Measurements from ENCODE around the gene LRRC75A. TPM values are rescaled to one million over a fixed set of nuclear protein-coding genes. Genes with fewer than 3 reads are reported as not detected.

Gene LRRC75A
- total RNA-seq, 2 donors from 2014 or later: 0.90 to 2.3 TPM

DNA sequence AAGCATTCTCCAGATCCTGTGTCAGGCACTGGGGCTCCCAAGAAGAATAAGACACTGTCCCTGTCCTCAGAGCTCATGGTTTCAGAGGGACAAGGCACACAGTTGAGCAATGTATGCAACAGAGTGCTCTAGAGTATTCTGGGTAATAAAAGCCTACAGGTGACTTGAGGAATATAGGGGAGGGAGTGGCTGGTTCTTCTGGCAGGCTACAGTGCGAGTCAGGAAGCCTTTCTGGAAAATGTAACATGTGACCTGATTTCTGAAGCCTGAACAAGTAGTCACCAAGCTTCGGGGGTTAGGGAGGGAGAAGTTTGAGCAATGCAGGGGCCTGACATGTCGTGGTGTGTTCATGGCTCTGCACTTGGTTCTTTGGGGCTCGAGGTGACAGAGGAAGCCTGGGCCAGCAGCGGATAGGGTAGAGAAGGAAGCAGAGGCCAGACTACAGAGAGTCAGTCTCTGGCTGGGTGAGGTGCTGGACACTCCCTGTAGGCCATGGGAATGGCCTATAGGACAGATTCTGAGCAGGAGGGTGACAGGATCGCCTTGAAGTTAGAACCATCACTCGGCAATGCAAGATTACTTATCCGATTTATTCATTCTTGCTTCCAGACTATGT, 16.0 kb upstream of the LRRC75A start:
- no peak overlapping the region for H3K27ac Mint-ChIP-seq
- no peaks in the 10 kb centered on the region for H3K4me1 Mint-ChIP-seq
- H3K36me3 Mint-ChIP-seq (ENCODE audit: low read depth): no peaks in the 10 kb centered on the region
- no peaks in the 10 kb centered on the region for H3K9me3 Mint-ChIP-seq
- no peaks in the 10 kb centered on the region for H3K27me3 Mint-ChIP-seq
- H3K4me3 Mint-ChIP-seq: no peak overlapping the region
- no peak for ATAC-seq (replicated peaks)

DNA sequence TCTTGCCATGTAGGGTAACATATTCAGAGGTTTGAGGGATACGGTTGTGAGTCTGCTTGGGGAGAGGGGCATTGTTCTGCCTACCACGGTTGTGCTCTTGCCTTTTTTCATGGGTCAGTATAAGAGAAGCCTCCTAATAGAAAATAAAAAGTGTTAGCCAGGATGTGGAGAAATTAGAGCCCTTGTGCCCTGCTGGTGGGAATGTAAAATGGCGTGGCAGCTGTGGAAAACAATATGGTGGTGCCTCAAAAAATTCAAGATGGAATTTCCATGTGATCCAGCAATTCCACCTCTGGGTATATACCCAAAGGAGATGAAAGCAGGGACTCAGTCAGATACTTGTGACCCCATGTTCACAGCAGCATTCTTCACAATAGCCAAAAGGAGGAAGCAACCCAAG, 14.2 kb upstream of the LRRC75A start:
- Mint-ChIP-seq H3K27me3 (no peaks in the 10 kb centered on the region), H3K4me3 (no peak overlapping the region), H3K9me3 (no peaks in the 10 kb centered on the region), H3K4me1 (no peaks in the 10 kb centered on the region), H3K27ac (no peak overlapping the region), H3K36me3 (ENCODE audit: low read depth) (no peaks in the 10 kb centered on the region)
- ATAC-seq (replicated peaks): no peak

DNA sequence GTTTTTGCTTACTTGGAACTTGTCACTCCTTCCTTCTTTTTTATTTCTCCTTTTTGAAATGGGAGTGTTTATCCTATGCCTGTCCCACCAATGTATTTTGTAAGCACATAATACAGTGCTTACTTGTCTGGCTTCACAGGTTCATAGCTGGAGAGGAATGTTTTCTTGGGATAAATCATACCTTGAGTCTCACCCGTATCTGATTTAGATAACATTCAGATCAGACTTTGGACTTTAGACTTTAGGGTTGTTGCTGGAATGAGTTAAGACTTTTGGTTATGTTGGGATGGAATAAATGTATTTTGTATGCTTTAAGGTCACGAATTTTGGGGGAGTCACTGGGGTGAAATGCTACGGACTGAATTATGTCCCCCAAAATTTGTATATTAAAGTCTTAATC, 13.0 kb upstream of the LRRC75A start:
- H3K27ac Mint-ChIP-seq: no peak overlapping the region
- no peaks in the 10 kb centered on the region for H3K36me3 Mint-ChIP-seq (ENCODE audit: low read depth)
- H3K9me3 Mint-ChIP-seq: no peaks in the 10 kb centered on the region
- no peak overlapping the region for H3K4me3 Mint-ChIP-seq
- no peaks in the 10 kb centered on the region for H3K4me1 Mint-ChIP-seq
- no peaks in the 10 kb centered on the region for H3K27me3 Mint-ChIP-seq
- no peak for ATAC-seq (replicated peaks)

DNA sequence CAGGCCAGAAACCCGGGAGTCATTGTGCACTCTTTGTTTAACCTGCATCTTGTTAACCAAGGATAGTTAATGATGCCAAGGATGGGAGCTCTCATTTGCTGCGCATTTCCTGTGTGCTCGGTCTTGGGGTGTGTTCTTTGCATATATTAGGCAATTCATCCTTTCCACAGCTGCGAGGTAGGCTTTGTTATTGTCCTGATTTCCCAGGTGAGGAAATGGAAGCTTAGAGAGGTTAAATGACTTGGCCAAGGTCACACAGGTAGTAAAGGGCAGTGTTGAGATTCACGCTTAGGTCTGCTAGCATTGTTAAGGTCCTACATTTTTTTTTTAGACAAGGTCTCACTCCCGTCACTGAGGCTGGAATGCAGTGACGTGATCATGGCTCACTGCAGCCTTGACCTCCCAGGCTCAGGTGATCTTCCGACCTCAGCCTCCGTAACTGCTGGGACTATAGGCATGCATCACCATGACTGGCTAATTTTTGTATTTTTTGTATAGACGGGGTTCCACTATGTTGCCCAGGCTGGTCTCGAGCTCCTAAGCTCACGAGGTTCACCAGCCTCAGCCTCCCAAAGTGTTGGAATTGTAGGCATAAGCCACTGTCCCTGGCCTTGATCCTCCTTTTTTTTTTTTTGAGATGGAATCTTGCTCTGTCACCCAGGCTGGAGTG, 5.0 kb upstream of the LRRC75A start:
- H3K27me3 Mint-ChIP-seq: peaks cover 10% of the 10 kb centered on the region

DNA sequence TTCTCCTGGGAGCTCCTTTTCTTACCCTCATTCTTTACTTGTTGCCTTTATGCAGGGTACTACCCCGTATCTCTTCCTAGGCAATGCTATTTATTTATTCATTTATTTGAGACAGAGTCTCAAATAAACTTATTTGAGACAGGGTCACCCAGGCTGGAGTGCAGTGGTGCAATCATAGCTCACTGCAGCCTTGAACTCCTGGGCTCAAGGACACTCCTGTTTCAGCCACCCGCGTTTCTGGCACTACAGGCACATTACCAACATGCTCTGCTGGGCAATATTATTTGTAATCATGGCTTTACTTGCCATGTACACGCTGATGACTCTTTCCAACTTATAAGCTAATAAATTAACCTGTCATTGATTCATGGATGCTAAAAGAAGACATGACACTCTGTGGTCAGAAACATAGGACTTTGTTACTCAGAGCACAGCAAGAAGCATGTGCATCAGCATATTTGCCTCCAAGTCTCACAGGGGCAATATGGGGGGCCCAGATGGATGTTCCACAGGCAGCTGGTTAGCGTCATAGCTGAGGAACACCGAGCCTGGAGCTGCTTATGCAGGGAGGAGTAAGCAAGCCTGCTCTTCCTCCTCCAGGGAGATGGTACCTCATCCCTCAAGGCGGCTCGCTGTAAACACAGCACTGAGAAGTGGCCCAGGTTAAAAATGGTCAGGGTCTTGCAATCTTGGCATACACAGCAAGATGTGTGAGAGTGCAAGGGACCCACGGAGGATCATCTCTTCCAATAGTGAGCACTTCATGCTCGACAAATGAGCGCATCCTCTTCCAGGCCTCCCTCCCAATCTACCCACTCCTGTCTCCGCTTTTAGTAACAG, 4.2 kb upstream of the LRRC75A start:
- no peak for ATAC-seq (replicated peaks)
- H3K36me3 Mint-ChIP-seq (ENCODE audit: low read depth): no peaks in the 10 kb centered on the region
- H3K4me3 Mint-ChIP-seq: no peak overlapping the region
- no peaks in the 10 kb centered on the region for H3K4me1 Mint-ChIP-seq
- peaks cover 10% of the 10 kb centered on the region for H3K27me3 Mint-ChIP-seq
- no peak overlapping the region for H3K27ac Mint-ChIP-seq
- H3K9me3 Mint-ChIP-seq: no peaks in the 10 kb centered on the region

More for the DNA sequence above, 5.0 kb upstream of the LRRC75A start:
- no peak for ATAC-seq (replicated peaks)
- Mint-ChIP-seq H3K4me1 (no peaks in the 10 kb centered on the region), H3K36me3 (ENCODE audit: low read depth) (no peaks in the 10 kb centered on the region), H3K9me3 (no peaks in the 10 kb centered on the region), H3K4me3 (no peak overlapping the region), H3K27ac (no peak overlapping the region)

DNA sequence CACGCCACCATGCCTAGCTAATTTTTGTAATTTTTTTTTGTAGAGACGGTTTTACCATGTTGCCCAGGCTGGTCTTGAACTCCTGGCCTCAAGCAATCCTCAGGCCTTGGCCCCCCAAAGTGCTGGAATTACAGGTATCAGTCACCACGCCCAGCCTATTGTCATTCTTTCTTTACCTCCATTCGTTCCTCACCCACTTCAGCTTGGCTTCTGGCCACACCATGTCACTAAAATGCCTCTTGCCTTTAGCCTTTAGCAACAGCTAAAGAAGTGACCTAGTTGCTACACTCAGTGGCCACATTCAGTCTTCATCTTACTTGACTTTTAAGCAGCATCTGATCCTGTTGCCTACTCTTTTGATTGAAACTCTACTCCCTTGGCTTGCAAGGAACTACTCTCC, 3.6 kb upstream of the LRRC75A start:
- H3K4me1 Mint-ChIP-seq: no peaks in the 10 kb centered on the region
- ATAC-seq (replicated peaks): no peak
- H3K9me3 Mint-ChIP-seq: no peaks in the 10 kb centered on the region
- no peak overlapping the region for H3K27ac Mint-ChIP-seq
- H3K36me3 Mint-ChIP-seq (ENCODE audit: low read depth): no peaks in the 10 kb centered on the region
- H3K4me3 Mint-ChIP-seq: no peak overlapping the region
- H3K27me3 Mint-ChIP-seq: peaks cover 10% of the 10 kb centered on the region

DNA sequence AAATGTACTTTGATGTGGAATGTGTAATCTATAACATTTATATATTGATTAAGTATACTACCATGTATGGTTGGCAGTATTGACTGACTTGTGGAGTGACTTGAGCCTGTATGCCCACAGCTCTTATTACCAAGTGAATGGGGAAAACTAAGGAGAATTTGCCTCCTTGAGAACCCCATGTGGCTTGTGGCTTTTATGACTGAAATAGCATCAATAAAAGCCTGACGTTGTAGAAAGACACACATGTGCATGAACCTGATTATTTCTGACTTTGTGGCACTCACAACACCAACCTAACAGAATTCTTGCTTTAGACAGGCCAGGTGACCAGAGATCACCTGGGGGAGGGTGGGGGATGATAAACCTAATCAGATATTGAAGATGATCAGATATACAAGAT, 2.1 kb upstream of the LRRC75A start:
- H3K9me3 Mint-ChIP-seq: no peaks in the 10 kb centered on the region
- H3K4me3 Mint-ChIP-seq: no peak overlapping the region
- H3K36me3 Mint-ChIP-seq (ENCODE audit: low read depth): no peaks in the 10 kb centered on the region
- no peak overlapping the region for H3K27ac Mint-ChIP-seq
- H3K27me3 Mint-ChIP-seq: peaks cover 10% of the 10 kb centered on the region
- no peaks in the 10 kb centered on the region for H3K4me1 Mint-ChIP-seq
- ATAC-seq (replicated peaks): no peak

DNA sequence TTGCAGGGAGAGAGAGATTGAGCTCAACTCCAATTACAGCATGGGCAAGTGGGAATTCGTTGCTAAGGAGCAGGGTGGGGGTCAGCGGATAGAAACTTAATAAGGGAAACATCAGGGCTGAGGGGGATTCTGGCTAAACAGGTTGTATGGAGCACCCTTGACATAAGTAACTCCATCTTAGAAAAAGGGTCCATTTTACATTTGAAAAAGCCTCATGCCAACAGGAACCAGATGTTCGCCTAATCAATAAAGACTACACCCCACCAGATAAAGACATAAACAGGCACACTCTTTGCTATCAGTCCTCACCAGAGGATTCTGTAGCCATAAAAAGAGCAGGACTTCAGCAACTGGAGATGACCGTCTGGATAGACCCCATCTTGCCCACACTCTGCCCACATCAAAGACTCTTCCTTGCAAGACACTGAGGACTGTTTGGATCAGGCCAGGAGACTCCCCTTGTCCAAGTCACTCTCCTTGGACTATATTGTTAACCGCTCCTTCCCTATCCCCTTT, 1.6 kb upstream of the LRRC75A start:
- Mint-ChIP-seq H3K4me1 (no peaks in the 10 kb centered on the region), H3K27me3 (peaks cover 9% of the 10 kb centered on the region), H3K4me3 (no peak overlapping the region), H3K27ac (no peak overlapping the region), H3K9me3 (no peaks in the 10 kb centered on the region), H3K36me3 (ENCODE audit: low read depth) (no peaks in the 10 kb centered on the region)
- ATAC-seq (replicated peaks): no peak

DNA sequence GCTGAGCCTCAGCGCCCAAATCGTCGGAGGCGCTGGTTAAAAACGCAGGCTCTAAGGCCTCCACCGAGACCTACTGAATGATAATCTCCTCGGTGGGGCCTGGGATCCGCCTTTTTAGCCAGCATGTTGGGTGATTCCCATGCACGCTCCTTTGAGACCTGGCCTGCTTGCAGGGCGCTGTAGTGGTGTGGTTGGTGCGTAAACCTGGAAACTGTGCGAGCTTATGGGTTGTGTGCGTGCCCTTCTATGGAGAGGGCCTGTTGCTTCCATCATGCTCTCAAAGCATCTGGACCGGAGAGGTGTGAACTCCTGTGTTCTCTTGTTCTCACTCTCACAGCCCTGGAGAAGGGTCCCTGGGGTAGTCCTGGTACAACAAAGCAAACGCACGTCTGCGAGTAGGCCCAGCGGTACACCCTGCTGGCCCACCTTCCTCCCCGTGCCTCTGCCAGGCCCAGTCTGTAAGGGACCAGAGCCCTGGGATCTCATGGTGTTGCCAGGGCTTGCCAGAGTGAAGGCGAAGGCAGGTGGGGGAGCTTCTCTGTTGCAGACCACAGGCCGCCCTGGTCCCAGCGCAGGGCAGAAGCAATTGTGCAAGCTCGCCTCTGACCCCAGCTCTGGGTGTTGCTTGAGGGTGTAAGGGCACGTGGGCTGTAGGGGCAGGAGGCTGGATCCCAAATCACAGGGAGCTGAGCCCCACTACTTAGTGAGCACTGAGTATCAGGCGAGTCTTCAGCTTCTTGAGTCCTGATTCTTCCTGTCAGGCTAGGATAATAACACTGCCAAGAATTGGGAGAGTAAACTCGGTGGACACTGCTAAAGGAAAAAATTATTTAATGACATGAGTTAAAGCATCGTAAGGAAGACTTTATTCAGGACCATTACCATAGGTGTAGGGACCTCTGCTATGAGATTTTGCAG, 879 bp upstream of the LRRC75A start:
- peaks cover 3% of the 10 kb centered on the region for H3K27me3 Mint-ChIP-seq
- H3K4me3 Mint-ChIP-seq: peak overlapping the region; percentile 72
- no peaks in the 10 kb centered on the region for H3K9me3 Mint-ChIP-seq

DNA sequence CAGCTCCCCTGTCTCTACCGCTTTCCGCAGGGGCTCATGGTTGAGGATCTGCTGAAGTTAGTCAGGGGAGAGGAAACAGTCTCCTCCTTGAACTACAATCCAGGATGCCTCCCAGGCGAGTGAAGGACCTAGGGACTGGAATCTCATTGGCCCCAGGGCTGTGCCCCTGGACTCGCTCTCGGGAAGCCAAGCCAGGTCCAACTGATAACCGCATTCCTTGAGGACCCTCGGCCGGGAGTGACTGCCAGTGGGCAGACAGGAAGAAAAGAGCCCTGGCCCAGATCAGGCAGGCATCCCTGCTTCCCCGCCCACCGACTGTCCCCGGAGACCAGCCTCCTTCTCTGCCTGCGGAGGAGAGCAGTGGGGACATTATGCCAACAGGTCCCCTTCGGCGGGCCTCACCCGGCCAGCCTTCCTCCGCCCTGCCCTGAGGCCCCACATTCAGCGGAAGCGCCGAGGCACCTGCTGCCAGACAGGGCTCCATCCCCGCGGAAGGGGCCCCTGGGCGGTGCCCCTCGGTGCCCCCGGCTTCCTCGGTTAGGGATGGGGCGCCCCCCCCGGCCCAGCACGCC, 776 bp downstream of the LRRC75A start:
- Mint-ChIP-seq H3K9me3 (no peaks in the 10 kb centered on the region), H3K4me1 (no peaks in the 10 kb centered on the region), H3K27ac (no peak overlapping the region), H3K27me3 (no peaks in the 10 kb centered on the region), H3K4me3 (peak overlapping the region; percentile 61), H3K36me3 (ENCODE audit: low read depth) (no peaks in the 10 kb centered on the region)
- ATAC-seq (replicated peaks): peak; percentile 24

More for the DNA sequence above, 879 bp upstream of the LRRC75A start:
- Mint-ChIP-seq H3K36me3 (ENCODE audit: low read depth) (no peaks in the 10 kb centered on the region), H3K27ac (no peak overlapping the region), H3K4me1 (no peaks in the 10 kb centered on the region)
- ATAC-seq (replicated peaks): no peak

DNA sequence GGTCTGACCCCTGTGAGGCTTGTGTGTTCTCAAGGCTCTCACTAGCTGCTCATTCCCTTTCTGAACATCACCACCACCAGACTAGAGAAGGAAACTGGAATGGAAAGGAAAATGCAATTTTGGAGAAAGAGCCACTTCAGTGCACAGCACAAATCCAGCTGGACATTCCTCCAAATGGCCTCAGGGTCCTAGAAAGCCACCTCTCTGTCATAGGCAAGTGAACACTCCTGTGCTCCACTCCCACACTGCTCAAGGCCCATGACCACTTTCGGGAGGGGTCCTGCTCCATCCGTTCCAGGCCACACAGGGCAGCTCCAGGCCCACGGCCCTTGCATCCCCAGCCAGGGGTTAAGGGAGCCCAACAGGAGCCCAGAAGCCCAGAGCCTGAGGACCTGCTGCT, 2.6 kb downstream of the LRRC75A start:
- no peak overlapping the region for H3K4me3 Mint-ChIP-seq
- H3K27me3 Mint-ChIP-seq: no peaks in the 10 kb centered on the region
- ATAC-seq (replicated peaks): no peak
- H3K4me1 Mint-ChIP-seq: no peaks in the 10 kb centered on the region
- no peaks in the 10 kb centered on the region for H3K9me3 Mint-ChIP-seq
- no peaks in the 10 kb centered on the region for H3K36me3 Mint-ChIP-seq (ENCODE audit: low read depth)
- H3K27ac Mint-ChIP-seq: no peak overlapping the region

DNA sequence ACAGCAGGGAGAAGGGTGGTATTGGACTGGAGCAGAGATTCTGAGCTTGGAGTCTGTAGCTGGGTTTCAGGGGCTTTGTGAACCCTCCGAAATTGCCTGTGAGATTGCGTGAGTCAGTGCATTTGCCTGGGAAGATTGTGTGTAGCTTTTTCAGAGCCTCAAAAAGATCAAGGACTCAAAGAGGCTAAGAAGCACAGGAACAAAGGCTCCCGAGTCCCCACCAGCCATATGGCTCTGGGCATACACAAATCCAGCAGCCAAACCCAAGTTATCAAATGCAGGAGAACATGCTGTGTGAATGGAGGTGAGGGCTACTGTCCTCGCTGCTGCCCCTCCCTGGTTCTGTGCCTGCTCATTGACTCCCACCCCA, 3.0 kb downstream of the LRRC75A start:
- ATAC-seq (replicated peaks): no peak
- H3K27ac Mint-ChIP-seq: no peak overlapping the region
- H3K36me3 Mint-ChIP-seq (ENCODE audit: low read depth): no peaks in the 10 kb centered on the region
- H3K27me3 Mint-ChIP-seq: no peaks in the 10 kb centered on the region
- no peaks in the 10 kb centered on the region for H3K9me3 Mint-ChIP-seq
- no peaks in the 10 kb centered on the region for H3K4me1 Mint-ChIP-seq
- H3K4me3 Mint-ChIP-seq: no peak overlapping the region

DNA sequence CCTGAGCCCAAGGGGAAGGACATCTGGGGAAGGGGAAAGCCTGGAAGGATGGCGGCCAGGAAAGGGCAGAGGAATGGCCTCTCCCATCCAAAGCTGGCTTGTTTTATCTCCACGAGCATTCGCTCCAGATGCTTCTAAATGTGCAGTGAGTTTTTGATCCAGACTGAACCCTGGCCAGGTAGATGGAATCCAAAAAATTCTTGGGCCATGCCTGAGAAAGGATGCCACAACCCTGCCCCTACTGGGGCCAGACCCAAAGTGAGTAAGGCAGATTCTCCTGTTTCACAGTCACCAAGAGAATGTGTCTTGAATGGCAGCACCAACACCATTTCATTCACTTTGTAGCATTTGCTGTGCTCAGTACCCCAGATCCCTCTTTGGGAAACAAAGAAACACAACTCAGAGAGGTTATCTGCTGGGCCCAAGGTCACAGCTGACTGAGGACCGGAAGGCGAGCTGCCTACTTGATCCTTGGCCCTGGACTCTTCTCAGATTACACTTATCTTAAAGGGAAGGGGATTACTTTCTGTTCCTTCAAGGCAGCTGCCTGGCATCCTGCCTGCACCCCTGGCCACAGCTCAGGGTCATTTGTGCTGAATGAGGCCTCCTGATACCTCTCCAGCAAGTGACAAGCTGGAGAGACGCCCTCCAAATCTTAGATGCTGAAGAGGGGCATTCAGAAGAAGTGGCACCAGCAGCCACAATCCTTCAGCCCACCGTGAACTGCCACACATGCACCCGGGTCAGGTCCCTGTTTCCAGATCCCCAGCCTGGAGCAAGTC, 3.6 kb downstream of the LRRC75A start:
- Mint-ChIP-seq H3K27me3 (no peaks in the 10 kb centered on the region), H3K4me1 (no peaks in the 10 kb centered on the region), H3K9me3 (no peaks in the 10 kb centered on the region), H3K4me3 (no peak overlapping the region), H3K27ac (no peak overlapping the region), H3K36me3 (ENCODE audit: low read depth) (no peaks in the 10 kb centered on the region)
- ATAC-seq (replicated peaks): no peak

Data from activated T-helper 17 cell treated with anti-CD3 and anti-CD28 coated beads, Interleukin-2, amount 50 U/mL, for 72 hours (primary cell).